Breast epithelium (tissue), 4 donors: ENCODE measurements around the gene PRDM16. TPM values are rescaled to one million over a fixed set of nuclear protein-coding genes. Genes with fewer than 3 reads are reported as not detected.

Experiments
- DNase-seq, 2 donors: peaks; one replicate each; pipeline ENCODE4 v3.0.0-alpha.2; 2019; ENCODE audit warnings: low spot score in 2 of 2
- H3K27ac ChIP-seq, 2 donors: fragments of 200-600 bp; sonication (generic) in 1 of 2; one replicate each; pipeline ENCODE4 v1.5.1; 2016 to 2019; ENCODE audit warnings: mild to moderate bottlenecking in 1 of 2
- H3K27me3 ChIP-seq, 2 donors: fragments of 200-600 bp; sonication (generic) in 1 of 2; one replicate each; pipeline versions ENCODE4 v1.5.1 to v1.6.0; 2017 to 2019; ENCODE audit warnings: control low read depth in 1 of 2, mild to moderate bottlenecking in 1 of 2
- H3K36me3 ChIP-seq: fragments of 200-600 bp; one replicate; pipeline ENCODE4 v1.5.1; 2019
- H3K4me1 ChIP-seq, 2 donors: fragments of 200-600 bp; sonication (generic); one replicate each; pipeline ENCODE4 v1.5.1; 2016 to 2019; ENCODE audit warnings: control low read depth in 1 of 2
- H3K4me3 ChIP-seq, 3 donors: fragments of 200-600 bp; sonication (generic); 1 replicate in 2 of 3; 2 replicates in 1 of 3; pipeline ENCODE4 v1.5.1; 2016 to 2019; ENCODE audit warnings: mild to moderate bottlenecking in 3 of 3, moderate library complexity in 2 of 3
- H3K9me3 ChIP-seq, 2 donors: fragments of 200-600 bp; sonication (generic) in 1 of 2; one replicate each; pipeline ENCODE4 v1.5.1; 2016 to 2019; ENCODE audit warnings: control low read depth in 1 of 2
- POLR2A ChIP-seq: fragments of 450-650 bp; IDR thresholded peaks from one replicate; pipeline ENCODE4 v1.6.1; 2016; ENCODE audit warnings: antibody characterized with exemption, mild to moderate bottlenecking, moderate library complexity
- POLR2AphosphoS5 ChIP-seq, 3 donors: sonication (generic); formaldehyde crosslinking; IDR thresholded peaks; one replicate each; pipeline ENCODE4 v1.6.1; 2017; ENCODE audit warnings: antibody characterized with exemption in 3 of 3
- intact Hi-C: fragments of 100-400 bp; cut with DNase I; formaldehyde crosslinking; loops from one replicate; pipeline ENCODE4 v1.15.1; 2023; ENCODE audit warnings: low total_unique reads
- total RNA-seq, 3 donors: library from RNA; depleted of rRNA; stranded (reverse); fragments of >200 nt; gene quantifications; one replicate each; pipeline ENCODE4 v1.1.0, GENCODE V29; 2016
- TF ChIP-seq, protein P1 (sequence below), 3 donors: fragments of 450-650 bp; IDR thresholded peaks; one replicate each; pipeline ENCODE4 v1.5.1; 2016 to 2017; ENCODE audit warnings: antibody characterized with exemption in 3 of 3, mild to moderate bottlenecking in 3 of 3, moderate library complexity in 3 of 3

The PRDM16 gene
- total RNA-seq, 3 donors from 2014 or later = 0.48 to 3.8 (median 3.6) TPM

DNA sequence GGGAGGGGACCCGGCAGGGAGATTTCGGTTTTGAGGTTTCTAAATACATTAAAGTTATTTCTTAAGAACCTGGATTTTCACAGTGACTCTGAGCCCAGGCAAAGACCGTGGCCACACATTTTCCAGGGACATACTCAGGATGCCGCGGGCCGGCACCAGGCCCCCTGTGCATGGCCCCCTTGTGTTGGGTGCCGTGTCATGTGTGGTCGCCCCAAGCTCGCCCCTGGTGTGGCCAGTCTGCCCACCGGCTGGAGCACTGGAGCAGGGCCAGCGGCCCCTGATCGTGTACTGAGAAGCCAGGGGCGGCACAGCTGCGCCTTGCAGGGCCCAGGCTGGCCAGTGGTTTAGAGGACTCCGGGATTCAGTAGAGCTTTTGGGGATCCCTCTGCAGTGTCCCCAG lies 412.0 kb downstream of the PRDM16 start:
- Histone ChIP-seq H3K36me3 (no peaks in the 10 kb centered on the region), H3K9me3 (no peaks in the 10 kb centered on the region), H3K4me3 (no peak overlapping the region), H3K4me1 (no peaks in the 10 kb centered on the region), H3K27ac (no peak overlapping the region), H3K27me3 (no peaks in the 10 kb centered on the region)
- intact Hi-C loops = no loop called here
- no peak for DNase-seq
- TF ChIP-seq POLR2AphosphoS5 (IDR thresholded peaks at IDR 0.05) = no peak
- no peak for TF ChIP-seq POLR2A
- TF ChIP-seq, protein P1, sequence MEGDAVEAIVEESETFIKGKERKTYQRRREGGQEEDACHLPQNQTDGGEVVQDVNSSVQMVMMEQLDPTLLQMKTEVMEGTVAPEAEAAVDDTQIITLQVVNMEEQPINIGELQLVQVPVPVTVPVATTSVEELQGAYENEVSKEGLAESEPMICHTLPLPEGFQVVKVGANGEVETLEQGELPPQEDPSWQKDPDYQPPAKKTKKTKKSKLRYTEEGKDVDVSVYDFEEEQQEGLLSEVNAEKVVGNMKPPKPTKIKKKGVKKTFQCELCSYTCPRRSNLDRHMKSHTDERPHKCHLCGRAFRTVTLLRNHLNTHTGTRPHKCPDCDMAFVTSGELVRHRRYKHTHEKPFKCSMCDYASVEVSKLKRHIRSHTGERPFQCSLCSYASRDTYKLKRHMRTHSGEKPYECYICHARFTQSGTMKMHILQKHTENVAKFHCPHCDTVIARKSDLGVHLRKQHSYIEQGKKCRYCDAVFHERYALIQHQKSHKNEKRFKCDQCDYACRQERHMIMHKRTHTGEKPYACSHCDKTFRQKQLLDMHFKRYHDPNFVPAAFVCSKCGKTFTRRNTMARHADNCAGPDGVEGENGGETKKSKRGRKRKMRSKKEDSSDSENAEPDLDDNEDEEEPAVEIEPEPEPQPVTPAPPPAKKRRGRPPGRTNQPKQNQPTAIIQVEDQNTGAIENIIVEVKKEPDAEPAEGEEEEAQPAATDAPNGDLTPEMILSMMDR (IDR thresholded peaks at IDR 0.05) = no peak

DNA sequence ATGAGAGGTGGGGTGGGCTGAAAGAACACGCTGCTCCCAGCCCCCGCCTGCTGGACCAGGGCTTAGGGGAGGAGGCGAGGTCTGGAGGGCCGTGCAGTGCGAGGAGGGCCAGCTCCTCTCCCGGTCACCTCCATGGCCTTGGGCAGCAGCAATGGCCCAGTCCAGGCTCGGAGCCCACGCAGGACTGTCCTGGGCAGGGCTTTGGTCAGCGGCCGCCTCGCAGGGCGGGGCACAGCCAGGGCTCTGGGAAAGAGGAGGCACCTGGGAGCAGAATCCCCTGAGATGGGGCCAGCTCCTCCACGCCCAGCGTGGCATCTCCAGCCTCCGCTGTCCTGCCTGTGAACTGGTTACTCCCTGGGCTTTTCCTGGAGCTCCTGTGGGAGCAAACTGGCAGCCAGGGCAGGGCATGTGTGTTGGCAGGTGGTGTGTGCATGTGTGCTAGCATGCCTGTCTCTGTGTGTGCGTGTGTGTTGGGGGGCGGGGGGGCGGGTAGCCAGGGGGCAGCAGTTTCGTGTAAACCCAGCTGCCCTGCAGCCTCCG lies 412.9 kb downstream of the PRDM16 start:
- DNase-seq = no peak
- no peaks in the 10 kb centered on the region for H3K9me3 ChIP-seq
- no peak overlapping the region for H3K4me3 ChIP-seq
- H3K36me3 ChIP-seq = no peaks in the 10 kb centered on the region
- H3K4me1 ChIP-seq = no peaks in the 10 kb centered on the region
- H3K27me3 ChIP-seq = no peaks in the 10 kb centered on the region
- intact Hi-C loops = no loop called here
- H3K27ac ChIP-seq = peak overlapping the region in 1 of 2 donors; percentile 72
- TF ChIP-seq, protein P1 (IDR thresholded peaks at IDR 0.05) = no peak
- TF ChIP-seq POLR2AphosphoS5 (IDR thresholded peaks at IDR 0.05) (no peak), POLR2A (no peak)

DNA sequence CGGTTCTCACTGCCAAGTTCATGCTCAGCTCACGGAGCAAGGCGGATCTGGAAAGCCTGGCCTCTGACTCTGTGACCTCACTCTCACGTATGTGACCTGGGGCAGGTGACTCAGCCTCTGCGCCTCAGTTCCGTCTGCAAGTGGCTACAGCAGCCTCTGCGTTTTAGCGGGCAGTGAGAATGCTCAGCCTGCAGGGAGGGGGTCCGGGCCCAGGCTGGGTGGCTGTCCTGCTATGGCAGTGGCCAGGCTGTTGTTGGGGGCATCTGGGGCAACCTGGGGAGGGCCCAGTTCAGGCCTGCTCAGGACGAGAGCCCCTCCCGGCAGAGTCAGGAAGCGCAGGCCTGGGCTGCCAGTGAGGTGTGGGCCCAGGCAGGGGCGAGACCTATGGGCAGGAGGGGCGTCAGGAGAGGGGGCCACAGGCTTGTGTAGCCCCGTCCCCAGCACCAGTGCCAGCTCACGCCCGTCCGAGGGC lies 413.4 kb downstream of the PRDM16 start:
- H3K4me3 ChIP-seq = no peak overlapping the region
- no peaks in the 10 kb centered on the region for H3K27me3 ChIP-seq
- DNase-seq = peak; percentile 47 to 78
- no peaks in the 10 kb centered on the region for H3K4me1 ChIP-seq
- intact Hi-C loops = no loop called here
- no peak for TF ChIP-seq POLR2A
- TF ChIP-seq, protein P1 (IDR thresholded peaks at IDR 0.05) = peak in 1 of 3 donors; percentile 23
- no peaks in the 10 kb centered on the region for H3K36me3 ChIP-seq
- H3K9me3 ChIP-seq = no peaks in the 10 kb centered on the region
- H3K27ac ChIP-seq = peak overlapping the region; percentile 57 to 72

DNA sequence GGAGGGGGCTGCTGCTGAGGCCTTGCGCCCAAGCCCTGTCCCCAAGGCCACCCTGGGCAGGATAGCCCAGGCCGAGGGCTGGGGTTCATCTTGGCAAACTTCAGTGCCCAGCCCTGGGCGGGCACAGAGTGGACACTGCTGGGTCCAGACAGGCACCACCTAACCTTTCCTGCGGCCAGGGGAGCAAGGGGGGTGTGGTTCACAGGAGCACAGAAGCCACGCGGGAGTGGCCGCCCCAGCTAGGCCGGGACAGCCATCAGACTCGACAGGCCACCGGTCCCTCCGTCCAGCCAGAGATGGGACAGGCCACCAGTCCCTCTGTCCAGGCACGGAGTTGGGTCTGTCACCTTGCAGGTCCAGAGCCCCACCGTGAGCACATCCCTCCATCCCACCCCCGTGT lies 414.4 kb downstream of the PRDM16 start:
- Histone ChIP-seq H3K4me1 (no peaks in the 10 kb centered on the region), H3K36me3 (no peaks in the 10 kb centered on the region), H3K4me3 (no peak overlapping the region), H3K9me3 (no peaks in the 10 kb centered on the region), H3K27ac (no peak overlapping the region), H3K27me3 (no peaks in the 10 kb centered on the region)
- no peak for DNase-seq
- TF ChIP-seq POLR2AphosphoS5 (IDR thresholded peaks at IDR 0.05) (no peak), POLR2A (no peak)
- TF ChIP-seq, protein P1 (IDR thresholded peaks at IDR 0.05) = no peak
- intact Hi-C loops = no loop called here

DNA sequence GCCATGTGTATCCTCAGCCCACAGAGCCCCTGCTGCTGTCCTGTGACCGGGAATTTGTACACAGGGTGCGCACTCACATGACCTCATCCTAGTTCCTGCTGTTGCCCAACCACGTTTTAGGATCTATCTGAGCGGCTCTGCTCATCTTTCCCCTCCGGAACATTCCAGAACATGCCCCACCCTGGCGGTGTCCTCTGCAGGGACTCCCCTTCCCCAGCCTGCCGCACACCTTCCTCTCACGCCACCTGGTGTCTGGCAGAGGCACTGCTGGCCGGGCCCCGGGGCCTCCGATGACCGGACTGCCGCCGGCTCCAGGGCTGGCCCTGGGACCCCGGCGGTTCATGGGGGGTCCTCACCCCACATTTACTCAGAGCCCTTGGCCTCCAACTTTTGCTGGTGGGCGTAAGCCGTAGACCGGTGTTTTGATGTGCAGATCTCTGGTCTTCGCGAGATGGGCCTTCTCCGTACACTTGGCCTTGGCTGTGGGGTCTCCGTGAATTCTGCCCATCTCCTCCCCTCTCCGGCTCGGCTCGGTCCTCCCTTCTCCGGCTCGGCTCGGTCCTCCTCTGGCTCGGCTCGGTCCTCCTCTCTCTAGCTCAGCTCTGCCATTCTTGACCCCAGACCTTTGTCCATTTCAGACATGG lies 414.9 kb downstream of the PRDM16 start:
- no peak overlapping the region for H3K4me3 ChIP-seq
- no peak for TF ChIP-seq POLR2A
- TF ChIP-seq POLR2AphosphoS5 (IDR thresholded peaks at IDR 0.05) = no peak
- TF ChIP-seq, protein P1 (IDR thresholded peaks at IDR 0.05) = peak; percentile 69 to 89 (median 72)
- H3K36me3 ChIP-seq = no peaks in the 10 kb centered on the region
- DNase-seq = no peak
- no peaks in the 10 kb centered on the region for H3K9me3 ChIP-seq
- no peaks in the 10 kb centered on the region for H3K27me3 ChIP-seq
- no peaks in the 10 kb centered on the region for H3K4me1 ChIP-seq
- H3K27ac ChIP-seq = no peak overlapping the region
- intact Hi-C loops = no loop called here
